NCI-H510A (cell line): ENCODE measurements around the gene MPIG6B.

Source experiments
- DNase-seq: peaks from one replicate; lab custom pipeline; 2025; lab: John Stamatoyannopoulos, UW

Gene MPIG6B

GRCh38 chr6:31723245-31723979, at the start of gene MPIG6B:
Gene MPIG6B, plus strand, starts transcription at chr6:31723373. Its CDS starts 11 bp downstream, at chr6:31723384.
- no peak for DNase-seq

GRCh38 chr6:31676322-31676903, 46.8 kb upstream of the MPIG6B start:
- DNase-seq = no peak

DNA sequence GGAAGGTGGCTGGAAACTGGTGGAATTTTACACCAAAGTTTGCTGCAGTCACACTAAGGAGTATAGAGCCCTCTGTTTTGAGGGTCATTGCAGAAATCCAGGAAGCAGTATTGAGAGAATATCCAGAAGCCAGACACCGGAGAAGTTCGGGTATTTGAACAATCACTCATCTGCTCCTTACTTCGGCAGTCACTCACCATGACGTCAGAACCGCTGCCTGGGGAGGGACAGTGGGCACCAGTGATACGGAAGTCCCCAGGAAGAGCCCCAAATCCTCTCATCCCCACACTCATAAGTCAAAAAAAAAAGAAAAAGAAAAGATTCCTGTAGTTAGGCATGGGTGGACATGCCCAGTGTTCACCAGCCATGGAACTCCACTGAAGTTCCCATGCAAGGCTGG, 46.3 kb upstream of the MPIG6B start:
- no peak for DNase-seq

DNA sequence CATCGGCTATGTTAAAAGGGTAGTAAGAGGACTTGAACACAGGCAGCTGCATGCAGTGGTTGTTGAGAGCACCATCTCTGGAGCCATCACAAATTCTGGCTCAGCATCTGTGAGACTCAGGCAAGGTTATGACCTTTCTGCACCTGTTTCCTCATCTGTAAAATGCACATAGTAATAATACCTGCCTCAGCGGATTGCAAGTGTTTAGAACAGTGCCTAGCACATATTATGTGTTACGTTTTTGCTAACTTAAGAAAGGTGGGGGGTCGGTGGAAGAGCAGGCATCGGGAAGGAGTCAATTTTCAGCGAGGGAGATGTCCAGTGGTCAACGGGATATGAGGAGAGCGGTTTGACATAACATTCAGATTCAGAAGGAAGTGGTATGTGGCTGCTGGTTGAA, 45.2 kb upstream of the MPIG6B start:
- no peak for DNase-seq

DNA sequence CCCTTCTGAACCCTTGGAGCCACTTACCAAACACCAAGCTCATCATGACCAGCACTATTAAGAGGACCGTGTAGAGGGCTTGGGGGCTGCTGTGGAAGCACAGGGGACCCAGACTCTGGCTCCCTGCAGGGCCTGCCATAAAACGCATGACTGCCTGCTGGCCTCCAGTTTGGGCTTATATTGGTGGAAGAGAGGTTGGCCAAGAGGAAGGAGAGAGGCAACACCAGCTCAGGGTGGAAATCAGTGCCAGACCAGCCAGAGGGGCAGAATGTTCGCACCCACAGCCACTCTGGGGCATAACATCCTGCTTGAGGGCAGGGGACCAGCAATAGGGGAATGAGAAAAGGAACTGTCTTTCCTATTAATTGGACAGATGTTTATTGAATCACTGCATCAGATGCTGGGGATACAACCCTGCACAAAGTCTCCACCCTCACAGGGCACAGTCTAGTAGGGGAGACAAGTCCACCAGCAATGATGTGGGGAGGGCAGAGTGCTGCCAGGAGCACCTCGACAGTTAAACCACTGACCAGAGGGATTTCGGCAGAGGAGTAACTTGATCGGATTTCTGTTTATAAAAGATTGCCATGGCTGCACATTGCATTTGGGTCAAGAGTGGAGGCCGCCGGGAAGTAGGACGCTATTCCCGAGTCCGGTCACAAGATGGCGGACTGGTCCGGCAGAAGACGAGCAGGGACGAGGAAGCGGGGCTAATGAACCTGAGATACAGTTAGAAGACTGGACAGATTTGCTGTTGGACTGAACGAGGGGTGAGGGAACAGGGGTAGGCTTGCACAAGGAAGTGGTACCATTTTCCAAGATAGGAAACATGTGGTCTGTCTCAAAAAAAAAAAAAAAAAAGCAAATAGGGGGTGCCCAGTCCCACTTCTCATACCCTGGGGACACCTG, 42.7 kb upstream of the MPIG6B start, which contains the start of gene LY6G5C:
LY6G5C (minus strand) TSS at position 842 of the 909 bp plus-strand sequence; CDS start at position 148, 694 bp downstream.
- peak; percentile 88 for DNase-seq

DNA sequence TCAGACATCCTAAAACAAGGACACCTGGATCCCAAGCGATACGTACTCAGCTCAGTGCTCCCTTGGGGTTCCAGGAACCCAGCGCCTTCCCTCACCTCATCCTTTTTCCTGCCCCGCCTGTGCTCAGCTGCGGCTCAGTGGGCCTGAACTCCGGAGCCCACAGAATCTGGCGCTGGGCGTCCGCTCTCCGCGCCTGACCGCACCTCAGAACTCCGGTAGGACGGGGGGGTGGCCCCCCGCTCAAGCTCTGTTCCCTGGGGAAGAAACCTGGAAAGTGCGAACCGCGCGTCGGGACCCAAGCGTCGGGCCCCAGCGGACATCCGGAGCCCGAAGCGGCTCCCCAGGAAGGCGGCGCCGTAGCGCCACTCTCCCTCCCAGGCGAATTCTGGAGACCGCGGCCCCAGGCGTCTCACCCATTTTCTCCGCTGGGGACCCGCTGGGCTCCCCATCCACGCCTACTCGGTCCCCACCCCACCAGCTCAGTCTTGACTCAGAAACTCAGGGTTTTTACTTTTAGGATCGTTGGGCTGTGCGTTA, 42.0 kb upstream of the MPIG6B start:
- no peak for DNase-seq

DNA sequence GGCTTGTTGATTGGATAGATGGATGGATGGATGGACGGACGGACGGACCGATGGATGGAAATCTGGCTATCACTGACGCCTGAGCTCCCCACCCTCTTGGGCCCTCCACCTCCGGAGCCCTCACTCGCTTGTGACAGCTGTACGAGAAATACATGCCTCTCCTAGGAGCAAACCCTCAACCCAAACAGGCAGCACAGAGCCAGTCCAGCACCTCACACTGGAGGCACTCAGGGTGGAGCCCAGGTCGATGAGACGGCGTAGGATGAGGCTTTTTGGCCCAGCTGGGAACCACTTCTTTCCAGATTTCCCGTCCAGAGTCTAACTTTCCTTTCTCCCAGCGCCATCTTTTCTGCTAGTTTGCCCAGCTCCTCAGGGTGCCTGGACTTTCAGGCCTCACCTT, 39.6 kb upstream of the MPIG6B start:
- DNase-seq = no peak

- DNase-seq = no peak
Measured at GRCh38 chr6:31686483-31686882, 36.7 kb upstream of the MPIG6B start.

DNA sequence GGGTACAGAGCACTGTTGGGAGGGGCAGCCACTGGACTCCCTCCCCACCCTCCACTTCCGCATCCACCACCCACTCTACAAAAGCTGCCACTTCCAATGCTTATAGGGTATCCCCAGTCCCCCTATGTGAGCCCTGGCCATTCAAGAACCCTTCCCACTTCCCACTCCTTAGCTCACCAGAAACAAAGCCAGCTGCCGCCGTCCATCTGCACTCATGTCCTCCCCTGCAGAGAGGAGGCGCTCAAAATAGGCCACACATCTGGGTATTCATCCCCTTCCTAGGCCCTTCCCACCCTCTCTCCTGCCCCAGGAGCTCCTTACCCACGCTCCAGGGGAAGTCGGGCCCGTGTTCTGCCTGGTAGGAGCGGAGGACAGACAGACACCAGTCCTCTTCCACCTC, 35.9 kb upstream of the MPIG6B start:
- no peak for DNase-seq

DNA sequence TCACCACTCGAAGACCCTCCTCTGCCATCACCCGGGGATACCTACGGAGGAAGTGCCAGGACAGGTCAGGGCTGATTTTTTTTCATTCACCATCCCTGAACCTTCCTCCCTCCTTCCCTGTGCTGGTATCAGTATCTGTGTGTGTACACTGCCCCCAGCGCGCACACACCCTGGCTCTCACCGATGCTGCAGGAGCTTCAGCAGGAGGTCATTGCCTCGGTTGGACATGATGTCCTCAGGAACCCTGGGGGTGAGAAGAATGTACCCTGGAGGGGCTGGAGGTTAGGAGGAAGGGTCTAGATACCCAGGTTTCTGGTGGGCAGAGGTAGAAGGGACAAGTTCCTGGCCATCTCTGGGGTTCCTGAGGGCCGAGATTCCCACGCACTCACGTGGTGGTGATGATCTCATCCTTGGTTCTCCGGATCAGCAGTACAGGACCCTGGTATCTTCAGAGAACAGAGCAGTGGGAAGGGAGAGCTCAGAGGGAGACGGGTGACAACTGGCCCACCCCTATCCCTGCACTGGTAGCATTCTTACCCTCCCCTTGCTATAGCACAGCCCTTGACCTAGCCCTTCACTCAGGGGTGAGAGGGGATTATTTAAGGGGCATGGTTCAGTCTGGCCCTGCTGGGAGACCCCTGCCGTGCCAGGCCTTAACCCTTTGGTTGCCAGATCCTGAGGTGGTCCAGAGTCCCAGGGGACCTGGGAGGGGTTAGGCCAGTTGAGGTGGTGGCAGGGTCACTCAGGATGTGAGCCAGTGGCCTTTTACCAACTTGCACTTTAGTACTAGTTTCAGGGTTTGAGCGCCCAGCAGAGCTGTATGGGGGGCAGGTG, 35.1 kb upstream of the MPIG6B start:
- no peak for DNase-seq

DNA sequence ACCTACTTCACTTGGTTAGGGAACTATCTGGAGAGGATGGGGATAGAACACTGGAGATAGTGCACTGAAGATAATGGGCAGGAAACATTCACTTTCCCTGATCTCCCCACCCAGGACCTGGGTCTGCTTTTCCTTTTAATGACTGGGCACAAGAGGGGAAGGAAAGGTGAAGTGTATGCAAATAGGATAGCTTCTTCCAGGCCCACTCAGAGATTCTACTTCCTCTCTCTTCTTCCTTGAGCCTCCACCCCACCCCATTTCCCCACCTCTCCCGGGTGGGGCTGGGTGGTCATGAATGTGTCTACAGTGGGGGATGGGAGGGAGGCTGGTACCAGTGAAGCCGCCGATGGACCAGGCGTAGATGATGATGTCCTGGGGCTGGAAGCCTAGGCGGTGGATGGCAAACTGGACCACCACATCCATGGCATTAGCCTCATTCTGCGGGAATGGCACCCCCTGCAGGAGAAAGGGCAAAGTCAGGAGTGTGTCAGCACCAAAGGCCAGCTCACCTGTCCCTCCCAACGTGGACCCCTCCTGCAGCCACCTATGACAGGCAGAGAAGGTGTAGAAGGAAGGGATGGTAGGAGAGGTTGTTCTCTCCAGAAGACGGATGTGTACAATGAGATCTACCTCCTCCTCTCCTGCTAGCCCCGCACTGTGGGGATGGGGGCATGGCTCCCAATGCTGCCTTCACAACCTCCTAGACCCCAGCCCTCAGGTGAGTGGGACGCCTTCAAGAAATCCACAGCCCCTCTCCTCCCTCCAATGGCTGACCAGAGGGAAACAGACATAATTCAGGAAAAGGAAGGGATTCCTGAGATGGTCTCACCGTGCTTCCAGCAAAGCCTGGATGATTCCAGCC, 33.7 kb upstream of the MPIG6B start:
- DNase-seq = no peak

DNA sequence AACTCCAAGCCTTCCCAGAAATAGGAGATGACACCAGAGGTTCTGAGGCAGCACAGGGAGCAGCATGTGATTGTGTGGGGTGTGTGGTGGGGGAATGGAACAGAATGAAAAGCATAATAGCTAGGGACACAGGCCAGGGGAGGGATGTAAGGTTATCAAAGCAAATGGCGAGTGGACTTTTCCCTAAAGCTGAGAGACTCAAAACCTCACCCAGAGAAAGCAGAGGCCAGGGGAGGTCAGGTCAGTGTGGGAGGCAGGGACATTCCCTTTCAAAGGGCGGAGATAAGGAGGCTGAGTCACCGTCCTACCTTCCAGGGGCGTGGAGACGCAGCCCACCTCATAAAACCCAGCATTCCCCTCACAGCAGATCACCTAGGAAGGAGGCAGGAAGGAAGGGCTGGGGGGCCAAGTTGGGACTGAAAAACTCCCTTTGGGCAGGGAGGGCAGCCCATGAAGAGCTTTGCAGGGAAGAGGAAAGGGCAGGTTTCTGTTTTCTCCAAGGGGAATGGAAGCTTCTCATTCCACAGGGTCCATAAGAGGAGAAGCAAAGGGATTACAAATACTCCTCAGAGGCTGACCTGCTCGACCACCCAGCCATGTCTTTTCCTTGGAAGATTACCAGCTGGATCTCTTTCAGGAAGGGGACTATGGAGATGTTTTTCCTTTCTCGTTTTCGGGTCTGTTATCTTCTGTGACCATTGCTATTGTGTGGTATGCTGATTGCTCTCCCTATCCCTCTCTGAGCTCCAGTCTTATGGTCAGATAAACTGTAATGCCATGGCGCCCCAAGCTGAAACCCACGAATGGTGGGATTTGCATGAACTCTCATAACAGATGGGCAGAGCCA, 32.7 kb upstream of the MPIG6B start:
- no peak for DNase-seq

- no peak for DNase-seq
Measured at GRCh38 chr6:31691078-31691463, 32.1 kb upstream of the MPIG6B start.

GRCh38 chr6:31691564-31692108, 31.5 kb upstream of the MPIG6B start:
- DNase-seq = no peak

GRCh38 chr6:31692353-31692752, 30.8 kb upstream of the MPIG6B start:
- no peak for DNase-seq

GRCh38 chr6:31692886-31693285, 30.3 kb upstream of the MPIG6B start:
- no peak for DNase-seq

- DNase-seq = no peak
Measured at GRCh38 chr6:31693535-31693934, 29.6 kb upstream of the MPIG6B start.

- DNase-seq = no peak
Measured at GRCh38 chr6:31697555-31697954, 25.6 kb upstream of the MPIG6B start.

DNA sequence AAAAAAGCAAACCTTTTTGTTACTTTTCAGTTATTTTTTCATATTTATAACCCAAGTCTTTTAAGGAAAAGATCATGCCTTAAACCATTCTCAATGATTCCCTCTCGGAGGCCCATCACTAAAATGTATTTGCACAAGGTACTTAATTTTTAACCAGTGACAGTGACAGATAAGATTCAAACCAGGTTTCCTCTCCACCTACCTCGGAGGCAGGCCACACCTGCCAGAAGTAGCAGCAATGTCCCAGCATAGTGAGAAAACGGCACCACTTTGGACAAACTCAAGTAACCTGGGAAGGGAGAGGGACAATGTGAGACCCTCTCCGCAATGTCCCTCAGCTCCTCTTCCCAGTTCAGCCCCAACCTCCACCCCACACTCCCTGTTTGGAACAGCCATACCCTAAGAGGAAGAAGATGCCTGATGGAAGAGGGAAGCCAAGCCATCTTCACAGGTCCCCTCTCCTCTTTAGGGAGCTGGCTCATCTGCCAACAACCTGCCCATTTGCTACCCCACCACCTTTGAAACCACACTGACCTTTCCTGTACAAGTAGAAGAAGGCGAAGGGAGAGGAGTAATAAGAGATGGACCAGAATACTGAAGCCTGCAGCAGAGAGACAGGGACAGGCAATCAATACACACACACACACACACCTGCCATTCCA, 22.3 kb upstream of the MPIG6B start:
- no peak for DNase-seq
